Kidney (tissue), 11 donors: ENCODE data around the gene NUTM2A. TPM values are rescaled to one million over a fixed set of nuclear protein-coding genes. Genes with fewer than 3 reads are reported as not detected.
"Not testable (repeated sequence)": the region's sequence is repeated elsewhere in the genome, so short reads cannot be mapped to it uniquely, and the experiment has no call there.

Experiments
- DNase-seq, 5 donors: peaks; one replicate each; pipeline ENCODE4 v3.0.0-alpha.2; 2013 to 2020
- FAIRE-seq: peaks from 2 replicates; lab custom pipeline; 2012; peaks lifted over from hg19 to GRCh38; lab: Jason Lieb, UNC
- H3K27ac ChIP-seq, 2 donors: one replicate each; pipeline ENCODE4 v1.7.0; 2013; ENCODE audit warnings: low read depth in 2 of 2, low read length in 2 of 2, inconsistent platforms in 1 of 2
- H3K27me3 ChIP-seq: one replicate; pipeline ENCODE4 v1.7.1; 2013; ENCODE audit warnings: low read length, inconsistent platforms; ENCODE audit not compliant: control insufficient read depth, insufficient read depth
- H3K36me3 ChIP-seq, 3 donors: one replicate each; pipeline versions ENCODE4 v1.7.0 to v1.7.1; 2013; ENCODE audit warnings: low read length in 3 of 3, control low read depth in 1 of 3, inconsistent platforms in 1 of 3; ENCODE audit not compliant: insufficient read depth in 3 of 3, control insufficient read depth in 2 of 3
- H3K4me1 ChIP-seq, 3 donors: one replicate each; pipeline versions ENCODE4 v1.7.0 to v1.7.1; 2013; ENCODE audit warnings: low read length in 3 of 3, inconsistent platforms in 1 of 3, low read depth in 1 of 3; ENCODE audit not compliant: control insufficient read depth in 2 of 3, insufficient read depth in 2 of 3
- H3K4me3 ChIP-seq, 3 donors: one replicate each; pipeline versions ENCODE4 v1.7.0 to v1.8.1; 2013; ENCODE audit warnings: low read length in 3 of 3, control low read depth in 1 of 3, inconsistent platforms in 1 of 3
- H3K9ac ChIP-seq, 3 donors: one replicate each; pipeline versions ENCODE4 v1.7.0 to v1.7.1; 2013; ENCODE audit warnings: low read length in 3 of 3, control low read depth in 1 of 3, inconsistent platforms in 1 of 3
- H3K9me3 ChIP-seq, 3 donors: one replicate each; pipeline versions ENCODE4 v1.7.0 to v1.7.1; 2013; ENCODE audit warnings: low read length in 3 of 3, control low read depth in 1 of 3, inconsistent platforms in 1 of 3; ENCODE audit not compliant: control insufficient read depth in 2 of 3, insufficient read depth in 1 of 3
- intact Hi-C: fragments of 100-400 bp; cut with DNase I; formaldehyde crosslinking; loops from one replicate; pipeline ENCODE4 v1.11.1; 2022
- polyA plus RNA-seq: library from polyadenylated mRNA; stranded (reverse); fragments of 350-450 nt; fragmentation: Illumina TruSeq; extraction: RNeasy Lipid Tissue Mini Kit (QIAGEN cat#74804); gene quantifications from one replicate; pipeline ENCODE4 v1.2.3, GENCODE V29; 2014; ENCODE audit warnings: low read depth, low replicate concordance; ENCODE audit not compliant: insufficient read depth
- total RNA-seq: library from RNA; stranded (reverse); fragmentation: NEBNext Ultra II Directional; extraction: Animal tissue kit (Norgen Biotek cat#: 25700); gene quantifications from one replicate; pipeline ENCODE4 v1.2.1, GENCODE V29; 2021
- donor health status: control.
- donor health status: control.
- donor health status: DM: yes; HTN: yes; CAD: no.
- donor health status: Normal renal cell carcinoma (clear cell type).

The NUTM2A gene
- total and polyA plus RNA-seq, 2 donors from 2014 or later = 1.3 to 1.5 TPM

DNA sequence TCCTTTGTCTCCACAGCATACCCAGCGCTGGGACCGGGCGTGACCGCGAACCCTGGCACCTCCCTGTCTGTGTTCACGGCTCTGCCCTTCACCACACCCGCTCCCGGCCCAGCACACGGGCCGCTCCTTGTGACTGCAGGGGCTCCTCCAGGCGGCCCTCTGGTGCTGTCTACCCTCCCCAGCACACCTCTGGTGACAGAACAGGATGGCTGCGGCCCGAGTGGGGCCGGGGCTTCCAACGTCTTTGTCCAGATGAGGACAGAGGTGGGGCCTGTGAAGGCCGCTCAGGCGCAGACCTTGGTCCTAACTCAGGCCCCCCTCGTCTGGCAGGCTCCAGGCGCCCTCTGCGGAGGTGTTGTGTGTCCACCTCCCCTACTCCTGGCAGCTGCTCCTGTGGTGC is 3.0 kb downstream of the NUTM2A start:
- H3K4me3 ChIP-seq, H3K36me3 ChIP-seq, H3K4me1 ChIP-seq, DNase-seq, intact Hi-C loops, H3K27me3 ChIP-seq, H3K27ac ChIP-seq, FAIRE-seq, H3K9me3 ChIP-seq, H3K9ac ChIP-seq: not testable (repeated sequence)

DNA sequence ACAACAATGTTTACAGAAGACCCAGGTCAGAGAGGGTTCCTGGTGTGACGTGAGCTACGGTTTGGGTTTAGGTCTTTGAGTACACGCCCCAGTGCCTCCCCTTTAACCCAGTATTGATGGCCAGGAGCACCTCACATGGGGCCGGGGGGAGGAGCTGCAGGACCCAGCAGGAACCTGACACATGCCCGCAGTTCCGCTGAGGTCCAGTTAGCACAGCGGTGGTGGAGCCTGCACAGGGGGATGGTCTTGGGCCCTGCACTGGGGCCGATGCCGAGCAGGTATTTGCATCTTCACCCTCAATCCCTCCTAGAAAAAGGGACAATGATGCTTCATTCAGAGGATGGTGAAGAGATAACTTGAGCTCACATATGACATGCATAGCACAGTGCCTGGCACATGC is 4.0 kb downstream of the NUTM2A start:
- H3K9ac ChIP-seq, intact Hi-C loops, H3K27ac ChIP-seq, H3K27me3 ChIP-seq, H3K9me3 ChIP-seq, H3K36me3 ChIP-seq, H3K4me3 ChIP-seq, H3K4me1 ChIP-seq, FAIRE-seq: not testable (repeated sequence)
- peak in 1 of 5 donors; percentile 24 for DNase-seq

GRCh38 chr10:87234854-87235253 is 9.6 kb downstream of the NUTM2A start:
- H3K27ac ChIP-seq, intact Hi-C loops: not testable (repeated sequence)

GRCh38 chr10:87237244-87237643 is 12.0 kb downstream of the NUTM2A start:
- H3K4me1 ChIP-seq, intact Hi-C loops, H3K36me3 ChIP-seq, H3K9ac ChIP-seq, FAIRE-seq, H3K9me3 ChIP-seq, DNase-seq, H3K27ac ChIP-seq, H3K27me3 ChIP-seq, H3K4me3 ChIP-seq: not testable (repeated sequence)

More at GRCh38 chr10:87234854-87235253, 9.6 kb downstream of the NUTM2A start:
- not testable (repeated sequence) for H3K9ac ChIP-seq, H3K36me3 ChIP-seq, H3K4me3 ChIP-seq, FAIRE-seq, H3K4me1 ChIP-seq, H3K27me3 ChIP-seq, H3K9me3 ChIP-seq
- DNase-seq = peak in 1 of 5 donors; percentile 53

- FAIRE-seq, H3K9ac ChIP-seq, H3K27ac ChIP-seq, H3K9me3 ChIP-seq, H3K36me3 ChIP-seq, H3K4me3 ChIP-seq, intact Hi-C loops, DNase-seq, H3K27me3 ChIP-seq, H3K4me1 ChIP-seq: not testable (repeated sequence)
Measured at GRCh38 chr10:87239346-87239808, 14.1 kb downstream of the NUTM2A start.

DNA sequence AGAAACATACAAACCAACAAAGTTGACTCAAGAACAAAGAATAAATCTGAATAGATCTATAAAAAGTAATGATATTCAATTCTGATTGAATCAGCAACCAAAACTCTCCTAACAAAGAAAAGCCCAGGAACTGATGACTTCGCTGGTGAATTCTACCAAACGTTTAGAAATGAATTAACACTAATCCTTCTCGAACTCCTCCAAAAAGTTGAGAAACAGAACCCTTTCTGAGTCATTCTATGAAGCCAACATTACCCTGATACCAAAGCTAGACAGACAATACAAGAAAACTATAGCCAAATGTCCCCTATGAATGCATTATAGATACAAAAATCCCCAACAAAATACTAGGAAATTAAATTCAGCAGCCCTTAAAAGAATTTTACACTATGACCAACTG is 16.9 kb downstream of the NUTM2A start:
- H3K27ac ChIP-seq, H3K27me3 ChIP-seq, H3K9ac ChIP-seq, H3K9me3 ChIP-seq, H3K4me3 ChIP-seq, H3K36me3 ChIP-seq, intact Hi-C loops, H3K4me1 ChIP-seq, DNase-seq, FAIRE-seq: not testable (repeated sequence)

GRCh38 chr10:87247335-87247734 is 22.1 kb downstream of the NUTM2A start:
- H3K4me3 ChIP-seq, intact Hi-C loops, H3K4me1 ChIP-seq, DNase-seq, H3K9ac ChIP-seq, H3K27ac ChIP-seq, H3K36me3 ChIP-seq, H3K27me3 ChIP-seq, FAIRE-seq, H3K9me3 ChIP-seq: not testable (repeated sequence)

DNA sequence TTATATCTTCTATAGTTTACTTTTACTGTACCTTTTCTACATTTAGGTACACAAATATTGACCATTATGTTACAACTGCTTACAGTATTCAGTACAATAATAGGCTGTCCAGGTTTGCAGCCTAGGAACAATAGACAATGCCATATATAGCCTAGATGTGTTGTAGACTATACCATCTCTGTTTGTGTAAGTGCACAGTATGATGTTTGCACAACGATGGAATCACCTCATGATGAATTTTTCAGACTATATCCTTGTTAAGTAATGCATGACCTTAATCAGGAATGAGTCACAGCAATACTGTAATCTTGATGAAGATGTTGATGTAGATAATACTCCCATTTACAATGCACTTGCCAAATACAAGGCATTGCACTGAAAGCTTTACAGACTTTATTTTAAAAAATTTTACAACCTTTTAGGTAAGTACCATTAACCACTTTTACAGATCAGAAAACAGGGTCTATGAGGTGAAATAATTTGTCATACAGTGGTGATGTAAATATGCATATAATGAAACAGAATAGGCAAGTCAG is 23.6 kb downstream of the NUTM2A start:
- H3K27ac ChIP-seq, FAIRE-seq, H3K4me3 ChIP-seq, DNase-seq, H3K27me3 ChIP-seq, intact Hi-C loops, H3K4me1 ChIP-seq, H3K9ac ChIP-seq, H3K9me3 ChIP-seq, H3K36me3 ChIP-seq: not testable (repeated sequence)
